Measurements from ENCODE around the gene TVP23C. TPM values are rescaled to one million over a fixed set of nuclear protein-coding genes. Genes with fewer than 3 reads are reported as not detected.

The TVP23C gene
- total RNA-seq, 1 donor from 2014 or later: 15.1 TPM

DNA sequence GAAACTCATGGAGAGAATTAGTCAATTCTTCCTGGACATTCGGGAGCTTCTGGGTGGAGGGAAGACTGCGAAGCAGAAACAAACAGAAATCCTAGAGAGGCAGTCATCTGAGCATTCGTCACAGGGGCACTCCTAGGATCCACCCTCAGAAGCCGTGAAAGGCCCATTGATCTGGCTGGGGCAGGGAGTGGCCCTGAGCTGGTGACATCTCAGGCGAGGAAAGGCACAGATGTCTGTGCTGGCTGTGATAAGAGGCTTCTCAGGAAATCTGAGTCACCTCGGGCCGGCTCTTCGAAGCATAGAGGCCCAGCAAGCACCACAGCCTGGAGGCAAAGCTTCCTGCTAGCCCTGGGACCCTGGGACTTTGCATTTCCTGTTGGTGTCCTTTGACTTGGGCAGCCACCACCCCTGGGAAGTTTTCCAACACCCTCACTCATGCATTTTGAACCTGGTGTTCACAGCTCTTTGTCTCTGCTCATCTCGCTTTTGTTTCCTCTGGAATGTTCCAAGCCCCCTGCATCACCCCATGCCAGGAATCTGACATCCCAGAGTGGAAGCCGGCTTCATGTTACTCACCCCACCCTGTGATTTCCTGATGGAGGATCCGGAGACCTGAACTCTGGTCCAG lies 72.5 kb downstream of the TVP23C start:
- Mint-ChIP-seq H3K36me3 (peaks cover 44% of the 10 kb centered on the region), H3K9me3 (no peaks in the 10 kb centered on the region), H3K27me3 (no peaks in the 10 kb centered on the region), H3K27ac (peak overlapping the region; percentile 75), H3K4me3 (no peak overlapping the region), H3K4me1 (ENCODE audit: unreplicated experiment) (peaks cover 18% of the 10 kb centered on the region)
- no peak for DNase-seq (ENCODE audit: extremely low spot score, unreplicated experiment)
- TF ChIP-seq, protein P1, sequence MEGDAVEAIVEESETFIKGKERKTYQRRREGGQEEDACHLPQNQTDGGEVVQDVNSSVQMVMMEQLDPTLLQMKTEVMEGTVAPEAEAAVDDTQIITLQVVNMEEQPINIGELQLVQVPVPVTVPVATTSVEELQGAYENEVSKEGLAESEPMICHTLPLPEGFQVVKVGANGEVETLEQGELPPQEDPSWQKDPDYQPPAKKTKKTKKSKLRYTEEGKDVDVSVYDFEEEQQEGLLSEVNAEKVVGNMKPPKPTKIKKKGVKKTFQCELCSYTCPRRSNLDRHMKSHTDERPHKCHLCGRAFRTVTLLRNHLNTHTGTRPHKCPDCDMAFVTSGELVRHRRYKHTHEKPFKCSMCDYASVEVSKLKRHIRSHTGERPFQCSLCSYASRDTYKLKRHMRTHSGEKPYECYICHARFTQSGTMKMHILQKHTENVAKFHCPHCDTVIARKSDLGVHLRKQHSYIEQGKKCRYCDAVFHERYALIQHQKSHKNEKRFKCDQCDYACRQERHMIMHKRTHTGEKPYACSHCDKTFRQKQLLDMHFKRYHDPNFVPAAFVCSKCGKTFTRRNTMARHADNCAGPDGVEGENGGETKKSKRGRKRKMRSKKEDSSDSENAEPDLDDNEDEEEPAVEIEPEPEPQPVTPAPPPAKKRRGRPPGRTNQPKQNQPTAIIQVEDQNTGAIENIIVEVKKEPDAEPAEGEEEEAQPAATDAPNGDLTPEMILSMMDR (conservative IDR thresholded peaks at IDR 0.05): no peak

DNA sequence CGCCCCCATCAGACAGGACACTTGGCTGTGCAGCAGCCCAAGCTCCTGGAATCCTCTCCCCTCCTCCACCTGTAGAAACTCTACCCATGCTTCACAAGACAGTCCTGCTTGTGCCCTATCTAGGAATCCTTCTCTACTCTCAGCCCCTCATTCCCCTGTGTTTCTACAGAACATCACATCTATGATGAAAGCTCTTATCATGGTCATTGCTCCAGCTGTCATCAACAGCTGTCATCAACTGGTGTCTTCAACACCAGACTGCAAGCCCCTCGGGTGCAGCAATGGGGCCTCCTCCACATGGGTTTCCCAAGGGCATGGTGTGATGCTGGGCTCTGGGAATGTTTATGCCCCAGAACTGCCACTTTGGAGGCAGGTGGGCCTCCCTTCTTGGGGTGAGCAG lies 74.7 kb downstream of the TVP23C start:
- no peaks in the 10 kb centered on the region for H3K9me3 Mint-ChIP-seq
- no peaks in the 10 kb centered on the region for H3K27me3 Mint-ChIP-seq
- H3K4me1 Mint-ChIP-seq (ENCODE audit: unreplicated experiment): peaks cover 7% of the 10 kb centered on the region
- DNase-seq (ENCODE audit: extremely low spot score, unreplicated experiment): no peak
- no peak overlapping the region for H3K4me3 Mint-ChIP-seq
- H3K27ac Mint-ChIP-seq: no peak overlapping the region
- H3K36me3 Mint-ChIP-seq: peaks cover 45% of the 10 kb centered on the region
- TF ChIP-seq, protein P1 (conservative IDR thresholded peaks at IDR 0.05): no peak

GRCh38 chr17:15485045-15485444 lies 78.2 kb downstream of the TVP23C start:
- no peak for DNase-seq (ENCODE audit: extremely low spot score, unreplicated experiment)
- Mint-ChIP-seq H3K4me3 (no peak overlapping the region), H3K27me3 (no peaks in the 10 kb centered on the region), H3K27ac (no peak overlapping the region), H3K9me3 (no peaks in the 10 kb centered on the region), H3K36me3 (peaks cover 35% of the 10 kb centered on the region), H3K4me1 (ENCODE audit: unreplicated experiment) (peaks cover 6% of the 10 kb centered on the region)
- TF ChIP-seq, protein P1 (conservative IDR thresholded peaks at IDR 0.05): no peak

- Mint-ChIP-seq H3K9me3 (no peaks in the 10 kb centered on the region), H3K27ac (no peak overlapping the region), H3K4me1 (ENCODE audit: unreplicated experiment) (peaks cover 16% of the 10 kb centered on the region), H3K4me3 (no peak overlapping the region), H3K27me3 (no peaks in the 10 kb centered on the region), H3K36me3 (peaks cover 38% of the 10 kb centered on the region)
- TF ChIP-seq, protein P1 (conservative IDR thresholded peaks at IDR 0.05): no peak
- no peak for DNase-seq (ENCODE audit: extremely low spot score, unreplicated experiment)
These were observed 79.9 kb downstream of the TVP23C start for GRCh38 chr17:15483431-15483830.

DNA sequence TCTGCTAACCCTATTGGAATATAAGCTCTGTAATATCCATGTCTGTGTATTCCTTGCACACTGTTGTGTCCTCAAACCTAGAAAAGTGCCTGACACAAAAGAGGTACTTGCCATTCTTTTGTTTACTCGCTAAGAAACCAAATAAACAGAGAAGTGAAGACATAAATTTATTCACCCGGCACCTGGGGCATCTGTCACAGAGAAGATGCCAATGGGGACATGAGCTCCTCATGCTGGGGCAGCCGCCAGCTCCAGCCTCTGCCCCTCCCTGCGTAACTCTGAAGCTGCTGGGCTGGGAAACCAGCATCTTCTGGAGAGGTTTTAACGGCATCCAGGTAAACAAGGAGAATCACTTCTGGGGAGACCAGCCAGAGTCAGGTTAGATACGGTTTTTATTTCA lies 80.8 kb downstream of the TVP23C start:
- no peaks in the 10 kb centered on the region for H3K9me3 Mint-ChIP-seq
- H3K27ac Mint-ChIP-seq: no peak overlapping the region
- H3K4me1 Mint-ChIP-seq (ENCODE audit: unreplicated experiment): peaks cover 16% of the 10 kb centered on the region
- peaks cover 33% of the 10 kb centered on the region for H3K36me3 Mint-ChIP-seq
- DNase-seq (ENCODE audit: extremely low spot score, unreplicated experiment): no peak
- H3K4me3 Mint-ChIP-seq: no peak overlapping the region
- TF ChIP-seq, protein P1 (conservative IDR thresholded peaks at IDR 0.05): no peak
- no peaks in the 10 kb centered on the region for H3K27me3 Mint-ChIP-seq

Data from type B pancreatic cell (in vitro differentiated cells).